SIG-M5 treated with dmso at 0.1 percent for 504 hours (cell line): ENCODE data around the gene ACP4.

Experiments
- DNase-seq: peaks from one replicate; lab custom pipeline; 2025; ENCODE audit not compliant: unreplicated experiment; lab: John Stamatoyannopoulos, UW

Gene ACP4

GRCh38 chr19:50839712-50840655, 49.8 kb downstream of the ACP4 start:
- DNase-seq, result no peak

DNA sequence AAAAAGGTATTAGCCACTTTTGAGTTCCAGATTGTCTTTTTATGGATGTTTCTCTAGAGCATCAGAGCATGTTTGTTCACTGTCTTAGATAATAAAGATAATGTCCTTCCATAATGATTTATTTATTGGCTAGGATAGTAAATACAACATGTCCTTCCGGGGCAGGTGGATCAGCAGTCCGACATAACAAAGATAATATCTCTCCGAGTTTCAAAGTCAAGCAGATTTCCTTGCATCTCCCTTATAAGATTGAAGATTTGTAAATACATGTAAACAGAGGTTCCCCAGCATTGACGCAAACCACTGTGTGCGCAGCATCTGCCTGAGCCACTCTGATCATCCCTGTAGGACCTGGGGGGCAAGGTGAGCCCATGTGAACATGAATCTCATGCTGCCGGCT, 51.9 kb downstream of the ACP4 start:
- no peak for DNase-seq

DNA sequence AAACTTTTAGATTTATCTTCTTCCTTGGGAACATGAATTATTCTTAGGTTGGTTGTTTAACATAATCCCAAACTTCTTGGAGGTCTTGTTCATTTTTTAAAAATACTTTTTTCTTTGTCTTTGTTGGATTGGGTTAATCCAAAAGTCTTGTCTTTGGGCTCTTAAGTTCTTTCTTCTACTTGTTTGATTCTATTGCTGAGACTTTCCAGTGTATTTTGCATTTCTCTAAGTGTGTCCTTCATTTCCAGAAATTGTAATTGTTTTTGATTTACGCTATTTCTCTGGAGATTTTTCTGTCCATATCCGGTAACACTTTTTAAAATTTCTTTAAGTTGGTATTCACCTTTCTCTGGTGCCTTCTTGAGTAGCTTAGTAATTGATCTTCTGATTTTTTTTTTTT, 53.0 kb downstream of the ACP4 start:
- no peak for DNase-seq

DNA sequence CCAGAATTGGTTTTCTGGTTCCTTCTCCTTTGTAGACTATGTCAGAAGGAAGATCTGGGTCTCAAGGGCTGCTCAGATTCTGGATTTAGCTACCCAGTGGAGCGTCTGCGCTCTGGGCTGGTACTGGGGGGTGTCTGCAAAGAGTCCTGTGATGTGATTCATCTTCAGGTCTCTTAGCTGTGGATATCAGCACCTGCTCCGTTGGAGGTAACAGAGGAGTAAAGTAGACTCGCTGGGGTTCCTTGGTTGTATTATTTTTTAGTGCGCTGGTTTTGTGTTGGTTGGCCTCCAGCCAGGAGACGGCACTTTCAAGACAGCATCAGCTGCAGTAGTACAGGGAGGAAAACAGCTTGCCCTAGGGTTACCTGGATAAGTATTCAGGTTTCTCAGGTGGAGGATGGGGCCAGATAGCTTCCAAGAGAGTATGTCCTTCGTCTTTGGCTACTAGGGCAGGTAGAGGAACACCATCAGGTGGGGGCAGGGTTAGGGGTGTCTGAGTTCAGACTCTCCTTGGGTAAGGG, 53.5 kb downstream of the ACP4 start:
- DNase-seq, result no peak

- no peak for DNase-seq
Observed at GRCh38 chr19:50844296-50844935, 54.2 kb downstream of the ACP4 start.
